HFFc6 (cell line): ENCODE measurements around the gene UBE2N. TPM values are rescaled to one million over a fixed set of nuclear protein-coding genes. Genes with fewer than 3 reads are reported as not detected.

ENCODE experiments used
- DNase-seq: peaks from one replicate; pipeline ENCODE4 v3.0.0-alpha.2; 2018
- H3K27ac Mint-ChIP-seq: 2 replicates; pipeline ENCODE4 v1.8.0; 2020; ENCODE audit warnings: mild to moderate bottlenecking, mixed read lengths
- H3K27me3 Mint-ChIP-seq: 2 replicates; pipeline ENCODE4 v1.8.0; 2021; ENCODE audit warnings: mild to moderate bottlenecking, moderate library complexity, mixed read lengths; ENCODE audit not compliant: insufficient read depth
- H3K36me3 Mint-ChIP-seq: 2 replicates; pipeline ENCODE4 v1.8.0; 2021; ENCODE audit warnings: low read depth, mixed read lengths
- H3K4me1 Mint-ChIP-seq: 2 replicates; pipeline ENCODE4 v1.8.0; 2020; ENCODE audit warnings: low read depth, mixed read lengths
- H3K4me3 Mint-ChIP-seq: 2 replicates; pipeline ENCODE4 v1.8.0; 2020; ENCODE audit warnings: mild to moderate bottlenecking, moderate library complexity, mixed read lengths
- H3K9me3 Mint-ChIP-seq: 2 replicates; pipeline ENCODE4 v1.8.0; 2020; ENCODE audit warnings: mild to moderate bottlenecking, mixed read lengths
- total RNA-seq, 6 experiments: library from RNA; stranded (reverse); fragmentation: NEBNext Ultra II Directional; extraction: Animal tissue kit (Norgen Biotek cat#: 25700); gene quantifications; 2 replicates in 1 of 6; 3 replicates in 5 of 6; pipeline ENCODE4 v1.2.3, GENCODE V29; 2021
- TF ChIP-seq, protein P1 (sequence below): fragments of 200-600 bp; sonication (generic); IDR thresholded peaks from 2 replicates; pipeline ENCODE4 v1.5.0; 2021; ENCODE audit warnings: antibody characterized with exemption, mild to moderate bottlenecking

Gene UBE2N
- total RNA-seq, 6 experiments from 2014 or later, result 143 to 168 (median 157) TPM

DNA sequence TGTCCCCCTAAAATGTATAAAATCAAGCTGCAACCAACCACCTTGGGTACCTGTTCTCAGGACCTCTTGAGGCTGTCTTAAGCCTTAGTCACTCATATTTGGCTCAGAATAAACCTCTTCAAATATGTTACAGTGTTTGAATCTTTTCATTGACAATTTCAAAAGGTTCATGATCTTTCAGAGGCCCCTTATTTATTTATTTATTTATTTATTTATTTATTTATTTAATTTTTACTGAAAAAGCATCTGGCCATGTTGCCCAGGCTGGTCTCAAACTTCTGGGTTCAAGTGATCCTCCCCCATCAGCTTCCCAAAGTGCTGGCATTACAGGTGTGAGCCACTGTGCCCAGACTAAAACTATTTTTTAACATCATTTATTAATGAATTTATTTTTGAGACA lies 72.2 kb downstream of the UBE2N start:
- Mint-ChIP-seq H3K27ac (no peak overlapping the region), H3K4me1 (no peaks in the 10 kb centered on the region; the same call in 1 of the 2 replicates), H3K9me3 (no peaks in the 10 kb centered on the region), H3K27me3 (no peaks in the 10 kb centered on the region; the same call in 1 of the 2 replicates), H3K36me3 (no peaks in the 10 kb centered on the region), H3K4me3 (no peak overlapping the region)
- DNase-seq, result no peak
- TF ChIP-seq, protein P1, sequence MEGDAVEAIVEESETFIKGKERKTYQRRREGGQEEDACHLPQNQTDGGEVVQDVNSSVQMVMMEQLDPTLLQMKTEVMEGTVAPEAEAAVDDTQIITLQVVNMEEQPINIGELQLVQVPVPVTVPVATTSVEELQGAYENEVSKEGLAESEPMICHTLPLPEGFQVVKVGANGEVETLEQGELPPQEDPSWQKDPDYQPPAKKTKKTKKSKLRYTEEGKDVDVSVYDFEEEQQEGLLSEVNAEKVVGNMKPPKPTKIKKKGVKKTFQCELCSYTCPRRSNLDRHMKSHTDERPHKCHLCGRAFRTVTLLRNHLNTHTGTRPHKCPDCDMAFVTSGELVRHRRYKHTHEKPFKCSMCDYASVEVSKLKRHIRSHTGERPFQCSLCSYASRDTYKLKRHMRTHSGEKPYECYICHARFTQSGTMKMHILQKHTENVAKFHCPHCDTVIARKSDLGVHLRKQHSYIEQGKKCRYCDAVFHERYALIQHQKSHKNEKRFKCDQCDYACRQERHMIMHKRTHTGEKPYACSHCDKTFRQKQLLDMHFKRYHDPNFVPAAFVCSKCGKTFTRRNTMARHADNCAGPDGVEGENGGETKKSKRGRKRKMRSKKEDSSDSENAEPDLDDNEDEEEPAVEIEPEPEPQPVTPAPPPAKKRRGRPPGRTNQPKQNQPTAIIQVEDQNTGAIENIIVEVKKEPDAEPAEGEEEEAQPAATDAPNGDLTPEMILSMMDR, result no peak

DNA sequence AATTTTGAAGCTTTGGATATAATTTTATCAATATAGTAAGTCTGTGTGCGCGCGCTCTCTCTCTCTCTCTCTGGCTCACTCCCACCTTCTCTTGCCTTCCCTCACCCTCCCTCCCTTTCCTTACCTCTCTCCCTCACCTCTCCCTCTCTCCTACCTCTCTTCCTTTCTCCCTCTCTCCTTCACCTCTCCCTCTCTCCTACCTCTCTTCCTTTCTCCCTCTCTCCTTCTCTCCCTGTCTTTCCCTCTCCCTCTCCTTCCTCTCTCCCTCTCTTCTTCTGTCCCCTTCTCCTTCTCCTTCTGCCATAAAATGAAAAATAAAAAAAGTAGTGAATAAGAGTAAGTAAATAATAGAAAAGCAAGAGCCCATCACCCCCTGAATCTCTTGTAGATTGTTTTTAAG lies 73.0 kb downstream of the UBE2N start:
- H3K4me3 Mint-ChIP-seq, result no peak overlapping the region
- no peaks in the 10 kb centered on the region for H3K36me3 Mint-ChIP-seq
- TF ChIP-seq, protein P1, result no peak
- H3K27ac Mint-ChIP-seq, result no peak overlapping the region
- no peaks in the 10 kb centered on the region; the same call in 1 of the 2 replicates for H3K27me3 Mint-ChIP-seq
- no peaks in the 10 kb centered on the region for H3K9me3 Mint-ChIP-seq
- no peak for DNase-seq
- H3K4me1 Mint-ChIP-seq, result no peaks in the 10 kb centered on the region; the same call in 1 of the 2 replicates

DNA sequence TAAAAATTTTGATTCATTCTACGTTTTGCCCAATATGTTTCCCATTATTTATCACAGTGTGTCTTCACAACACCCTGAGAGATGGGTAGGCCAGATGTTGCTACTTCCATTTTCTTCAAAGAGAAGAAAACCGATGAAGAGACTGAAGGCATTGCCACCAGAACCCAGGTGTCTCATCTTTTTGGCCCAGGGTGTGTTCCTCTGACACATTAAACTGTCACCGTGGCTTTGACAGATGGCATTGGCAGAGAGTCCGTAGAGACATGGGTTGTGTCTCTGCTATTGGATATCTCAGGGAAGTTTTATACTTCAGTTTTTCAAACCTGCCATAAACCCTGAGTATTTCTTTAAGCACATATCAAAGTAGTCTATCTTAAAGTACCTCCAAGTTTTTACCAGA lies 75.3 kb downstream of the UBE2N start:
- Mint-ChIP-seq H3K4me1 (peaks cover 4% of the 10 kb centered on the region; the same call in 1 of the 2 replicates), H3K36me3 (no peaks in the 10 kb centered on the region), H3K9me3 (no peaks in the 10 kb centered on the region), H3K27me3 (no peaks in the 10 kb centered on the region; the same call in 1 of the 2 replicates), H3K27ac (no peak overlapping the region), H3K4me3 (no peak overlapping the region)
- no peak for DNase-seq
- TF ChIP-seq, protein P1, result no peak

DNA sequence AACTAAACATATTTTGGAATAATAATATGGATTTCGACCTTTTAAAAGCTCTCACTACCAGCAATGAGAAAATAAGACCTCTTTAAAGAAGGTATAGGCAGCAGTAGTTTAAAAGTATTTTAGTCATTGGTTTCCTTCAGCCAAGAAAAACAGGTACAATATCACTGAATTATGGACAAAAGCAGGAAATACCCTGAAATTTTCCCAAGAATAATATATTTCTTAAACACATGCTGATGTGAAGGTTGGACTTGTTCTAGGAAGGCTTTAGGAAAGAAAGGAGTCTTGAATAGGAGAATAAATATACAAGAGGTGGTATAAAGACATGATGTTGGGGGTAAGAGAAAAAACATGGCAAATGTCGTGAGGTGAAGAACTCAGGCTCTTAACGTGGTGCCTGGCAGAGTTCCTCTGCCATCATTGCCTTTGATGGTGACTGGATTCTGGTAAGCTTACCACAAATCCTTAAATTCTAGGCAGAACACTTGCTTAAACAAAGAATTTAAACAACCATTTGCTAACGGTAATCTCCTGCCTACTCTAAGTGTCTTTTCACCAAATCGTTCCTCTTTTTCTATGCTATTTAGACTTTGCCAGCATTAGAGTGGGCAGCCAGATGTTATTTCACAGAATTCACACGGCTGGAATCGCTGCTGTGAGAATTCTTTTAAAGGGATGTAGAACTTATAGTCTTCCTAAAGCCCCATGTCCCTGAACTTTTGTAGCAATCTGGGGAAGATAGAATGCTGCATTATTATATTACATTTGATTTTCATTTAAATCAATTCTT lies 75.9 kb downstream of the UBE2N start:
- Mint-ChIP-seq H3K36me3 (no peaks in the 10 kb centered on the region), H3K27me3 (no peaks in the 10 kb centered on the region; the same call in 1 of the 2 replicates), H3K4me3 (no peak overlapping the region), H3K4me1 (peaks cover 8% of the 10 kb centered on the region; the same call in 1 of the 2 replicates), H3K9me3 (no peaks in the 10 kb centered on the region), H3K27ac (no peak overlapping the region)
- no peak for DNase-seq
- TF ChIP-seq, protein P1, result no peak

DNA sequence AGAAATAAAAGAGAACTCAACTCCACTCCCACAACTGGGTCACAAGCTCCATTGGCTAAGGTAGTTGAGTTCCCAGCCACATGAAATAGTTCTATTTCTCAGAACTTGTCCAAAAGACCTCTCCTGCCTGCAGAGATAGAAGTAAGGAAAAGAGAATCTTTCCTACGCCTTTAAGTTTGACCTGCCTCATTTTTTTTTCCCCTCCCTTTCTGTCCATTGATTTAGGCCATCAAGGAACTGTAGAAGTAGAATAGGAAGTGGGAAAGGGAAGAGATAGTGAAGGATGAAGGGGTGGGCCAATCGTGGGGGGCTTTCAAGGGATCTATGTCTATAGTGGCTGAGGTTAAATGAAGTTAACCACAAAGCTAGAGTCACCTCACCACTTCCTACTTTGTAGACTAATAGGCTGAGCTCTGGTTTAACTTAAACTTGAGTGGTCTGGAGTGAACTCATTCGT lies 77.9 kb downstream of the UBE2N start:
- Mint-ChIP-seq H3K36me3 (no peaks in the 10 kb centered on the region), H3K9me3 (no peaks in the 10 kb centered on the region), H3K4me3 (no peak overlapping the region), H3K27ac (no peak overlapping the region), H3K27me3 (no peaks in the 10 kb centered on the region; the same call in 1 of the 2 replicates), H3K4me1 (peaks cover 8% of the 10 kb centered on the region; the same call in 1 of the 2 replicates)
- TF ChIP-seq, protein P1, result no peak
- no peak for DNase-seq
